WTC11 (cell line): ENCODE measurements around the gene PIEZO1. TPM values are rescaled to one million over a fixed set of nuclear protein-coding genes. Genes with fewer than 3 reads are reported as not detected.

Experiments
- ATAC-seq: fragments of 200-7000 bp; cut with Tn5 transposase; 2 replicates; pipeline ENCODE4 v1.10.0; 2021; ENCODE audit warnings: mild to moderate bottlenecking, moderate library complexity
- CTCF ChIA-PET: fragments of 300-600 bp; sonication (Branson Sonifier 250); formaldehyde crosslinking; loops from one replicate; lab custom pipeline; 2021; ENCODE audit warnings: antibody characterized with exemption; lab: Charles Lee
- POLR2A ChIA-PET: fragments of 350-600 bp; sonication (Branson Sonifier 250); formaldehyde crosslinking; loops from one replicate; lab custom pipeline; 2021; ENCODE audit warnings: antibody characterized with exemption; lab: Charles Lee
- DNase-seq: peaks from one replicate; pipeline ENCODE4 v3.0.0; 2021; ENCODE audit warnings: low spot score
- H3K27ac Mint-ChIP-seq: 2 replicates; pipeline ENCODE4 v1.8.0; 2021; ENCODE audit warnings: mixed read lengths
- H3K27me3 Mint-ChIP-seq: 2 replicates; pipeline ENCODE4 v1.8.0; 2021; ENCODE audit warnings: low read depth, mild to moderate bottlenecking, moderate library complexity, mixed read lengths
- H3K36me3 Mint-ChIP-seq: 2 replicates; pipeline ENCODE4 v1.8.0; 2021; ENCODE audit warnings: mixed read lengths
- H3K4me1 Mint-ChIP-seq: 2 replicates; pipeline ENCODE4 v1.8.0; 2022; ENCODE audit warnings: mixed read lengths
- H3K4me3 Mint-ChIP-seq: 2 replicates; pipeline ENCODE4 v1.8.0; 2021; ENCODE audit warnings: mild to moderate bottlenecking, moderate library complexity, mixed read lengths
- H3K9me3 Mint-ChIP-seq: 2 replicates; pipeline ENCODE4 v1.8.0; 2021; ENCODE audit warnings: mixed read lengths
- CBFB ChIP-seq: sonication (generic); formaldehyde crosslinking; IDR thresholded peaks from 2 replicates; pipeline ENCODE4 v1.8.1; 2022; ENCODE audit warnings: mild to moderate bottlenecking, low read depth, missing genetic modification reagents
- E2F5 ChIP-seq: sonication (generic); formaldehyde crosslinking; IDR thresholded peaks from 2 replicates; pipeline ENCODE4 v1.8.1; 2022; ENCODE audit warnings: mild to moderate bottlenecking, moderate library complexity, missing genetic modification reagents
- ETV6 ChIP-seq: sonication (generic); formaldehyde crosslinking; IDR thresholded peaks from 2 replicates; pipeline ENCODE4 v1.8.1; 2022; ENCODE audit warnings: mild to moderate bottlenecking, missing genetic modification reagents
- FOXK1 ChIP-seq: sonication (generic); formaldehyde crosslinking; IDR thresholded peaks from 2 replicates; pipeline ENCODE4 v1.8.0; 2022; ENCODE audit warnings: mild to moderate bottlenecking, moderate library complexity, missing genetic modification reagents
- GTF2I ChIP-seq: fragments of 250-450 bp; sonication (Bioruptor Pico); conservative IDR thresholded peaks from 2 replicates; pipeline ENCODE4 v1.4.0; 2021; ENCODE audit warnings: mild to moderate bottlenecking
- IRF2 ChIP-seq: sonication (generic); formaldehyde crosslinking; IDR thresholded peaks from 2 replicates; pipeline ENCODE4 v1.8.0; 2022; ENCODE audit warnings: low read depth, missing genetic modification reagents, borderline replicate concordance
- NR3C1 ChIP-seq: sonication (generic); formaldehyde crosslinking; conservative IDR thresholded peaks from 2 replicates; pipeline ENCODE4 v1.8.1; 2023; ENCODE audit warnings: low read depth, mild to moderate bottlenecking, missing genetic modification reagents
- OVOL2 ChIP-seq: fragments of 250-450 bp; sonication (Bioruptor Pico); IDR thresholded peaks from 2 replicates; pipeline ENCODE4 v1.9.0; 2021; ENCODE audit warnings: mild to moderate bottlenecking, borderline replicate concordance
- PRDM15 ChIP-seq: sonication (generic); formaldehyde crosslinking; IDR thresholded peaks from 2 replicates; pipeline ENCODE4 v1.8.0; 2022; ENCODE audit warnings: missing genetic modification reagents
- PREB ChIP-seq: sonication (generic); formaldehyde crosslinking; IDR thresholded peaks from 2 replicates; pipeline ENCODE4 v1.8.1; 2022; ENCODE audit warnings: mild to moderate bottlenecking, missing genetic modification reagents, moderate library complexity, borderline replicate concordance
- STAT6 ChIP-seq: sonication (generic); formaldehyde crosslinking; conservative IDR thresholded peaks from 2 replicates; pipeline ENCODE4 v1.8.1; 2023; ENCODE audit warnings: mild to moderate bottlenecking, low read depth, missing genetic modification reagents, moderate library complexity
- TCF7 ChIP-seq: sonication (generic); formaldehyde crosslinking; IDR thresholded peaks from 2 replicates; pipeline ENCODE4 v1.8.0; 2022; ENCODE audit warnings: mild to moderate bottlenecking, low read depth, missing genetic modification reagents, moderate library complexity
- TP53 ChIP-seq: sonication (generic); formaldehyde crosslinking; IDR thresholded peaks from 2 replicates; pipeline ENCODE4 v1.8.1; 2023; ENCODE audit warnings: mild to moderate bottlenecking, missing genetic modification reagents
- ZNF281 ChIP-seq: sonication (generic); formaldehyde crosslinking; IDR thresholded peaks from 2 replicates; pipeline ENCODE4 v1.8.0; 2023; ENCODE audit warnings: mild to moderate bottlenecking, missing genetic modification reagents
- ZNF425 ChIP-seq: fragments of 250-450 bp; sonication (Bioruptor Pico); conservative IDR thresholded peaks from 2 replicates; pipeline ENCODE4 v1.9.0; 2021; ENCODE audit warnings: mild to moderate bottlenecking
- total RNA-seq: library from RNA; stranded (reverse); gene quantifications from 3 replicates; pipeline ENCODE4 v1.2.3, GENCODE V29; 2021

Gene PIEZO1
- total RNA-seq, 1 experiment from 2014 or later, result 71.3 TPM

- CTCF ChIA-PET, result interaction anchor here (2.2 to 9.6 kb wide), 4 partner anchors 6 to 81 kb away, joined by 9 to 115 read pairs (median 50); no protein-coding TSS in a partner anchor
- POLR2A ChIA-PET, result interaction anchor here (0.6 to 2.4 kb wide), 4 partner anchors 7 to 32 kb away, joined by 3 to 10 read pairs (median 3); partner anchors contain the start of gene PIEZO1
- Mint-ChIP-seq H3K27ac (no peak overlapping the region), H3K4me1 (peaks cover 27% of the 10 kb centered on the region)
- ATAC-seq (no peak), DNase-seq (no peak)
- TF ChIP-seq NR3C1 (CRISPR knock-in tag) (no peak), OVOL2 (CRISPR knock-in tag) (no peak), IRF2 (CRISPR knock-in tag) (no peak), FOXK1 (CRISPR knock-in tag) (no peak), TP53 (CRISPR knock-in tag) (no peak), E2F5 (CRISPR knock-in tag) (no peak), ETV6 (no peak), STAT6 (CRISPR knock-in tag) (no peak)
- TF ChIP-seq, all 79 proteins: peak for 0
- no peaks in the 10 kb centered on the region for H3K9me3 Mint-ChIP-seq
- no peak overlapping the region for H3K4me3 Mint-ChIP-seq
- H3K36me3 Mint-ChIP-seq, result no peaks in the 10 kb centered on the region
- no peaks in the 10 kb centered on the region for H3K27me3 Mint-ChIP-seq
Measured at GRCh38 chr16:88761830-88762229, 23.2 kb downstream of the PIEZO1 start.

GRCh38 chr16:88761143-88761534 lies 23.9 kb downstream of the PIEZO1 start:
- CTCF ChIA-PET, result interaction anchor here (2.7 to 9.0 kb wide), 2 partner anchors 23 to 25 kb away, joined by 21 to 185 read pairs; partner anchors contain the start of gene PIEZO1
- TF ChIP-seq PREB (CRISPR knock-in tag), result no peak
- no peak for TF ChIP-seq ZNF425 (CRISPR knock-in tag)
- TF ChIP-seq OVOL2 (CRISPR knock-in tag), result no peak
- 0 out of 2 replicates have a peak, but pooled peaks have one; percentile 19 for TF ChIP-seq GTF2I
- Mint-ChIP-seq H3K4me3 (no peak overlapping the region), H3K27me3 (no peaks in the 10 kb centered on the region), H3K9me3 (no peaks in the 10 kb centered on the region), H3K27ac (no peak overlapping the region), H3K36me3 (no peaks in the 10 kb centered on the region), H3K4me1 (peaks cover 27% of the 10 kb centered on the region)
- POLR2A ChIA-PET, result interaction anchor here (1.0 kb wide), 1 partner anchor 8 kb away, joined by 3 read pairs; no protein-coding TSS in a partner anchor
- ATAC-seq, result no peak
- DNase-seq, result no peak

- Mint-ChIP-seq H3K9me3 (no peaks in the 10 kb centered on the region), H3K4me1 (peaks cover 28% of the 10 kb centered on the region), H3K36me3 (no peaks in the 10 kb centered on the region), H3K4me3 (no peak overlapping the region), H3K27ac (no peak overlapping the region; the same call in 1 of the 2 replicates), H3K27me3 (no peaks in the 10 kb centered on the region)
- no peak for ATAC-seq
- ChIA-PET CTCF (interaction anchor here (1.7 to 9.0 kb wide), 5 partner anchors 8 to 52 kb away, joined by 6 to 185 read pairs (median 14); partner anchors contain the start of gene PIEZO1), POLR2A (interaction anchor here (1.0 to 1.6 kb wide), 2 partner anchors 9 kb away, joined by 3 to 4 read pairs; no protein-coding TSS in a partner anchor)
- DNase-seq, result no peak
- TF ChIP-seq PRDM15 (CRISPR knock-in tag) (no peak), CBFB (no peak), ZNF281 (no peak), TCF7 (CRISPR knock-in tag) (no peak)
Measured at GRCh38 chr16:88760424-88761142, 24.4 kb downstream of the PIEZO1 start.
